Activated naive CD8-positive, alpha-beta T cell treated with anti-CD3 and anti-CD28 coated beads for 36 hours (primary cell): ENCODE measurements around the gene DUSP5. TPM values are rescaled to one million over a fixed set of nuclear protein-coding genes. Genes with fewer than 3 reads are reported as not detected.
A peak's percentile ranks its signal among the peaks of the same experiment; 100 is the strongest.
"Not testable (repeated sequence)": the region's sequence is repeated elsewhere in the genome, so short reads cannot be mapped to it uniquely, and the experiment has no call there.

Experiments
- DNase-seq: peaks from one replicate; pipeline ENCODE4 v3.0.0; 2021
- H3K27ac Mint-ChIP-seq: one replicate; pipeline ENCODE4 v1.8.0; 2022; ENCODE audit warnings: mild to moderate bottlenecking, moderate library complexity, mixed read lengths
- H3K27me3 Mint-ChIP-seq: one replicate; pipeline ENCODE4 v1.8.0; 2022; ENCODE audit warnings: mild to moderate bottlenecking, mixed read lengths
- H3K36me3 Mint-ChIP-seq: one replicate; pipeline ENCODE4 v1.8.0; 2021; ENCODE audit warnings: mild to moderate bottlenecking, mixed read lengths
- H3K4me1 Mint-ChIP-seq: one replicate; pipeline ENCODE4 v1.8.0; 2021; ENCODE audit warnings: mixed read lengths
- H3K4me3 Mint-ChIP-seq: one replicate; pipeline ENCODE4 v1.8.0; 2022; ENCODE audit warnings: mild to moderate bottlenecking, moderate library complexity, mixed read lengths
- H3K9me3 Mint-ChIP-seq: one replicate; pipeline ENCODE4 v1.8.0; 2022; ENCODE audit warnings: mixed read lengths
- total RNA-seq, 2 experiments: library from RNA; stranded (reverse); gene quantifications; one replicate each; pipeline ENCODE4 v1.2.3, GENCODE V29; 2021

DUSP5 gene, protein sequence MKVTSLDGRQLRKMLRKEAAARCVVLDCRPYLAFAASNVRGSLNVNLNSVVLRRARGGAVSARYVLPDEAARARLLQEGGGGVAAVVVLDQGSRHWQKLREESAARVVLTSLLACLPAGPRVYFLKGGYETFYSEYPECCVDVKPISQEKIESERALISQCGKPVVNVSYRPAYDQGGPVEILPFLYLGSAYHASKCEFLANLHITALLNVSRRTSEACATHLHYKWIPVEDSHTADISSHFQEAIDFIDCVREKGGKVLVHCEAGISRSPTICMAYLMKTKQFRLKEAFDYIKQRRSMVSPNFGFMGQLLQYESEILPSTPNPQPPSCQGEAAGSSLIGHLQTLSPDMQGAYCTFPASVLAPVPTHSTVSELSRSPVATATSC
- total RNA-seq: 10 to 100 TPM; 30.1 to 31.4 TPM

DNA sequence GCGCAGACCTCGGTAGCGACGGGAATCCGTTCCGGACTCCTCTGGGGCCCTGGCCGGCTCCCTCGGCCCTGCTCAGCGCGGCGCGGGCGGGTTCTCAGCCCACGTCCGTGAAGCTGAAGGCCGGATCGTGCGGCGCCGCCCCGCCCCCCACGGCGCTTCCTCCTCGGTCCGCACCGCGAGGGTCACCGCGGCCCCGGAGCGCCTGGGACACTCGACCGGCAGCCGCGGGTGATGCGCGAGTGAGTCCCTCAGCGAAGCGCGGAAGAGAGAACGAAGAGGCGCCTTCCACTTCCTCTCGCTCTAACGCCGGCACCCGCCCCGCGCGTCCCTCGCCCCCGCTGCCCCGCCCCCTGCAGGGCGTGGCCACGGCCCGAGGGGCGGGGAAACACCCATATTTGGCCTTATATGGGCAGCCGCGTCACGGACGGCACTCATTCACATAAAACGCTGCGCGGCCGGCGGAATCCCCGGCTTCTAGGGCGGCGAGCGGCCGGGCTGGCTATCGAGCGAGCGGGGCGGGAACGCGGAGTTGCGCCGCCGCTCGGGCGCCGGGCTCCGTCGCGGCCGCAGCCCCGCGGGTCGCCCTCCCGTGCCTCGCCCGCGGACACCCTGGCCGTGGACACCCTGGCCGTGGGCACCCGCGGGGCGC lies at the start of gene DUSP5:
DUSP5 (plus strand) TSS at position 470 of the 649 bp plus-strand sequence. CDS start 215 bp downstream, outside the sequence.
- H3K36me3 Mint-ChIP-seq: peaks cover 44% of the 10 kb centered on the region
- peak within 1 kb of the TSS; percentile 91 for H3K4me3 Mint-ChIP-seq
- DNase-seq: peak; percentile 97
- H3K27me3 Mint-ChIP-seq: no peaks in the 10 kb centered on the region
- H3K27ac Mint-ChIP-seq: peak within 1 kb of the TSS; percentile 89
- H3K4me1 Mint-ChIP-seq: peaks cover 40% of the 10 kb centered on the region
- H3K9me3 Mint-ChIP-seq: no peaks in the 10 kb centered on the region

DNA sequence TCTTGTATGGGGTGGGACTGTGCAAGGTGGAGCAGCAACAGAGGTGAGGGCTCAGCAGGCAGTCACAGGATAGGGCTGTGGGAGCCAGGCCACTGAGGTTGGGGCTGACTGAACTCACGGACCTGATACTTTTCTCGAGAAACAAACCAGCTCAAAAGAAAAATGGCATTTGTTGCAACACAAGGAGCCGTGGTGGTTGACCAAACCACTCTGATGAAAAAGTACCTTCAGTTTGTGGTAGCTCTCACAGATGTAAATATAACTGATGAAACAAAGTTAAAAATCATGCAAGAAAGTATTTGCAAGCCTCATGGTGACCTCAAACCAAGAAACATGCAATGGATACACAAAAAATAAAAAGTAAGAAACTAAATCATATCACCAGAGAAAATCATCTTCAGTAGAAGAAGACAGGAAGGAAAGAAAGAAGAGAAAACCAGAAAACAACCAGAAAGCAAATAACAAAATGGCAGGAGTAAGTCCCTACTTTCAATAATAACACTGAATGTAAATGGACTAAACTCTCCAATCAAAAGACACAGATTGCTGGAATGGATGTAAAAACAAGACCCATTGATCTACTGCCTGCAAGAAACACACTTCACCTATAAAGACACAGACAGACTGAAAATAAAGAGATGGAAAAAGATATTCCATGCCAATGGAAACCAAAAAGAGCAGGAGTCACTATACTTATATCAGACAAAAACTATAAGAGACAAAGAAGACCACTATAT lies 48.9 kb upstream of the DUSP5 start:
- DNase-seq: no peak
- Mint-ChIP-seq H3K4me1 (no peaks in the 10 kb centered on the region), H3K36me3 (no peaks in the 10 kb centered on the region), H3K4me3 (no peak overlapping the region), H3K9me3 (no peaks in the 10 kb centered on the region), H3K27me3 (no peaks in the 10 kb centered on the region), H3K27ac (no peak overlapping the region)

DNA sequence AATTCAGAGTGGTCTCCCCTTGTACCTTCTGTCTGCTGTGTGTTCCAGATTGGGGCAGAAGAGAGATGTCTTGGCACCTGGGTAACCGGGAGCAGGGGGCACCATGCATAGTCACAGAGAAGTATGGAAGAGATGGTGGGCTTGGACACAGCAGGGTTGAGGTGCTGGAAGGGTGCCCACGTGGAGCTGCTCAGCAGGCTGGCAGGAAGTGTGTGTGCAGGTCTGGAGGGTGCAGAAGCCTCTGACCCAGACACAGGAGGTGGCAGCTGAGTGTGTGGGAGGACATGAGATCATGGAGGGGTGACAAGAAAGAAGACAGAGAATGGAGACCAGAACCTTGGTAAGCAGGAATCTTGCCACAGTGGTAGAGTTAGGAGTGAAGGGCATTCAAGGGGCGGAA lies 42.3 kb upstream of the DUSP5 start:
- H3K4me1 Mint-ChIP-seq: peaks cover 15% of the 10 kb centered on the region
- no peak overlapping the region for H3K4me3 Mint-ChIP-seq
- H3K36me3 Mint-ChIP-seq: no peaks in the 10 kb centered on the region
- no peaks in the 10 kb centered on the region for H3K27me3 Mint-ChIP-seq
- H3K27ac Mint-ChIP-seq: no peak overlapping the region
- peak; percentile 13 for DNase-seq
- no peaks in the 10 kb centered on the region for H3K9me3 Mint-ChIP-seq

DNA sequence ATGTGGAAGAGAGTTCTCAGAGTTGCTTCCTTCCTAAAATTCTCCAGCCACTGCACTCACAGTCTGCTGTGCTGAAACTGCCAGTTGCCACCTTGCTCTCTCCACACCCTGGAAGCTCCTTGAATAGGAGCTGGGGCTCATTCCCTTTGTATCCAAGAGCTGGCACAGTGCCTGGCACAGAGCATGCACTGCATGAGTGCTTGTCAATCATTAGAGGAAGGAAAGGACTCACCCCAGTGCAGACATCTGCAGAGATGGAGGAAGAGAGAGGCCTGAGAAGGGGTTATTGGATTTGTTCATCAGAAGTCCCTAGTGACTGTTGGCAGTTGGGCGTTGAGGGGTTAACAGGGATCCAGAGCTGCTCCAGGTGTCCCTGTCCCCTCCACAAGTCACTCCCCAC lies 41.7 kb upstream of the DUSP5 start:
- Mint-ChIP-seq H3K4me3 (no peak overlapping the region), H3K36me3 (no peaks in the 10 kb centered on the region), H3K27me3 (no peaks in the 10 kb centered on the region), H3K4me1 (peaks cover 21% of the 10 kb centered on the region), H3K9me3 (no peaks in the 10 kb centered on the region), H3K27ac (no peak overlapping the region)
- DNase-seq: no peak

DNA sequence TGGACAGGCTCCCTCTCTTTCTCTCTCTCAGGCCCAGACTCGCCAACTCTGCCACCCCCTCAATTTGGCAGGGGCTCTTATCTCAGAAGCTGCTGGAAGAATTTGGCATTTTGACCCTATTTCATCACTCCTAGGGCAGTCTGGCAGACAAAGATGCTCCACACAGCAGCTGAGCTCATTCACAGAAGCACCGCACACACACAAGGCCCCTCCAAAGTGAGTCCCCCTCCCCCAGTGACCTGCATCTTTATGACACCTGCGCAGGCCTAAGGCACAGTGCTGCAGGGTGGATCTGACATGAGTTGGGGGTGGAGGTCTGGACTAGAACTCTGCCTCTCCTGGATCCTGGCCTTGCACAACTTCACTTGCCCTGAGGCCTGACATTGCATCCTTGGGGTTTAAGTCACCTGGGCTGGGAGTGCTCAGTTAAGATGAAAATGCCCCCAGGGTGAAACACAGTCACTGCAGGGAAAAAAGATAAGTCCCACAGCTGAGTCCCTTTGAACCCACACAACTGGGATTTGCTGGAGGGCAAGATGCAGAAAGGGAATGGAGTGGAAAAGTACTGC lies 41.1 kb upstream of the DUSP5 start:
- no peaks in the 10 kb centered on the region for H3K27me3 Mint-ChIP-seq
- no peak overlapping the region for H3K4me3 Mint-ChIP-seq
- no peak for DNase-seq
- no peaks in the 10 kb centered on the region for H3K36me3 Mint-ChIP-seq
- no peak overlapping the region for H3K27ac Mint-ChIP-seq
- peaks cover 24% of the 10 kb centered on the region for H3K4me1 Mint-ChIP-seq
- H3K9me3 Mint-ChIP-seq: no peaks in the 10 kb centered on the region

DNA sequence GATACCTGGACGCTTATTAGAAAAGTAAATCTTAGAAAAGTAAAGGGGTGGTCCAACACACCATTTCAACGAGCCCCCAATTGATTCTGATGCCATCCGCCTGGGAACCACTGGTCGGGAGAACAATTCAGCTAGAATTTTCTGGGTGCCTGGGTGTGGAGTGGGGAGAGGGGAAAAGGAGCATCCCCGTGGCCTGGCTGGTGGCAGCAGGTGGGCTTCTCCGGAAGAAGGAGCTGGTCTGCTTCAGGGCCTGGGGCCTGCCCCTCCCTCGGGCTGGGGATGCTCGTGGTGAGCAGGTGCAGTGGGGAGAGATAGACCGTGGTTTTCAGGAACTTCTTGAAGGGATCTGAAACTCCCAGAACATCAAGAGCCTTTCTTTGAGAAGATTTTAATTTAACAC lies 39.9 kb upstream of the DUSP5 start:
- H3K4me3 Mint-ChIP-seq: no peak overlapping the region
- no peak for DNase-seq
- peaks cover 24% of the 10 kb centered on the region for H3K4me1 Mint-ChIP-seq

DNA sequence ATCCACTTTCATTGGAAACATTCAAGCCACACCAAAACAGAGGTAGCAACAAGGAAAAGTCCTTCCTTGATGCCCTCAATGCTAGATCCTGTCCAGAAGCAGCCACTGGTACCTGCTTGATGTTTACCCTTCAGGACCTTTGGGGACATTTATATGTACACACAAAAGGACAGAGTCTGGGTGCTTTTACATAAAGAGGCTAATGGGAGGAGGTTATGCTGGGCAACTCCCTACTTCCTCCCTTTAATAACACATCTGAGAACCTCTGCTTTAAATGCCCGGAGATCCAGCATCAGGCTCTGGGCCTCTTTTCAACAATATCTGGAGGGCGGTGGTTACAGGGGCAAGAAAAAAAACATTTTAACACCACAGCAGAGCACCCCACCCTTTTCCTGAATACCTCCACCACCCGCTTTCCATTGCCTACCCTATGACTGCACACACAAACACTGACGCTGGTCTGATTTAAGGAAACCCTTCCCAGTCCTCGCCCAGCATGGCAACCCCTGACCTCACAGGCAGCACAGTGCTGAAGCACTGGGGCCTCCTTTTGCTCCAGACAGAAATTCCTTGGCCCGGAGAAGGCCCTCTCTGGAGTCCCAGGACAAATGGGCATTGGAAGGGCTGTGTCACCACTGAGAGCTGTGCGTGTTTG lies 39.3 kb upstream of the DUSP5 start:
- Mint-ChIP-seq H3K27ac (no peak overlapping the region), H3K9me3 (no peaks in the 10 kb centered on the region), H3K36me3 (no peaks in the 10 kb centered on the region), H3K27me3 (no peaks in the 10 kb centered on the region), H3K4me1 (peaks cover 24% of the 10 kb centered on the region), H3K4me3 (no peak overlapping the region)
- DNase-seq: no peak

More for the DNA sequence above, 39.9 kb upstream of the DUSP5 start:
- Mint-ChIP-seq H3K9me3 (no peaks in the 10 kb centered on the region), H3K36me3 (no peaks in the 10 kb centered on the region), H3K27ac (no peak overlapping the region), H3K27me3 (no peaks in the 10 kb centered on the region)

DNA sequence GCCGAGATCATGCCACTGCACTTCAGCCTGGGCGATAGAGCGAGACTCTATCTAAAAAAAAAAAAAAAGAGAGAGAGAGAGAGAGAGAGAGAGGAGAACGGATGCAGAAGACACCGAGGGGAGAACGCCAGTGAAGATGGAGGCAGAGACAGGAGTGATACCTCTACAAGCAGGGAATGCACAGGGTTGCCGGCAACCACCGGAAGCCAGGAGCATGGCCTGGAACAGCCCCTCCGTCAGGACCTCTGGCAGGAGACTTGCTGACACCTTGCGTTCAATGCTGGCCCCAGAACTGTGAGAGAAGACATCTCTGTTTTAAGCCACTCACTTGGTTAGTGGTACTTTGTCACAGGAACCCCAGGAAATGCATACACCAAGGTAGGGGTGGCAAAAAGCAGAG lies 38.1 kb upstream of the DUSP5 start:
- no peaks in the 10 kb centered on the region for H3K36me3 Mint-ChIP-seq
- DNase-seq: no peak
- no peak overlapping the region for H3K27ac Mint-ChIP-seq
- no peaks in the 10 kb centered on the region for H3K27me3 Mint-ChIP-seq
- no peaks in the 10 kb centered on the region for H3K9me3 Mint-ChIP-seq
- H3K4me3 Mint-ChIP-seq: no peak overlapping the region
- peaks cover 24% of the 10 kb centered on the region for H3K4me1 Mint-ChIP-seq

DNA sequence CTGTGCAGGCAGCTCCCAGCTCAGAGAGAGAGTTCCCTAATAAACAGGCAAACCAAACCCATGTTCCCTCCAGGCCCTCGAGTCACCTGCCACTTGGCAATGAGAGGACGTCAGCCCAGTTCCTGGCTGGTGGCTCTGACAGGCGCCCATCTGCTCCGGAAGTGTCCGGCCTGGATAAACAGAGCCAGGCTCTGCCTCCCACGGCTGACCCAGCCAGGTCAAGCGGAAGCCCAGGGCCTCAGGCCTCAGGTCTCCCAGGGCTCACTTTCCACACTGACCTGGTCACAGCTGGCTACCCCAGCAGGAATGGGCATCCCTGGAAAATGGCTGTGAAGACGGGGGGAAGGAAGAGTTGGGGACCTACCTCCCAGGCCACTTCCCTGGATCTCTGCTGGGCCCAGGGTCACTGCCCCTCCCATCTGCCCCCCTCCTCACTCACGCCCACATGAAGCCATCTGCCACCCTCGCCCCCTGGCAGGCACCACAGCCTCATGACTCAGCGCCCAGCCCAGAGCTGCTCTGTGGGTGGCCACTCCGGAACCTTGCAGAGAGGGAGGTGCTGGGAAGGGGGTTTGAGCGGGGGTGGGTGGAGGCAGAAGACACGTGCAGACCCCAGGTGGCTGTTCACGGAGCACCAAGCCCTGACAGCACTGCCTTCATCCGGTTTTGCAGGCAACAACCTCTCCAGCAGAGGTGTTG lies 37.4 kb upstream of the DUSP5 start:
- Mint-ChIP-seq H3K9me3 (no peaks in the 10 kb centered on the region), H3K4me3 (no peak overlapping the region), H3K4me1 (peaks cover 27% of the 10 kb centered on the region), H3K36me3 (no peaks in the 10 kb centered on the region), H3K27me3 (no peaks in the 10 kb centered on the region), H3K27ac (no peak overlapping the region)
- DNase-seq: peak; percentile 29

DNA sequence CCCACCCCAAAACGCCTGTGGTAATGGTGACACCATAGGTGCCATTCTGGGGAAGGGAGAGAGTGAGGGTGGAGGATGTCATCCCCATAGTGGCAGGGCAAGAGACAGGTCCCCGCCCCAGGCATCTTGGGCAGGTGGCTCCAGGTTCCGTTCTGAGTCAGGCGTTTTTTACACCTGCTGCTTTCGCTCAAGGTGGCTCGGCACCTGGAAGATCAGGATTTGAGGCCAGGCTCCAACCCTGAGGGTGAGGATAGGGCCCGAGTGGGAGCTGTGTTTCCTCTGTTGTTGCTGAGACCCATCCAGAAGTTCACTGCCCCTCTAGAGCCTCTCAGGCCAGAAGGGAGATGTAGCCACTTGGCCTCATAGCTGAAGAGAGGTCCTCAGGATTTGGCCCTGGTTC lies 36.6 kb upstream of the DUSP5 start:
- Mint-ChIP-seq H3K4me1 (peaks cover 20% of the 10 kb centered on the region), H3K27me3 (no peaks in the 10 kb centered on the region), H3K4me3 (no peak overlapping the region), H3K27ac (no peak overlapping the region), H3K9me3 (no peaks in the 10 kb centered on the region), H3K36me3 (no peaks in the 10 kb centered on the region)
- no peak for DNase-seq

DNA sequence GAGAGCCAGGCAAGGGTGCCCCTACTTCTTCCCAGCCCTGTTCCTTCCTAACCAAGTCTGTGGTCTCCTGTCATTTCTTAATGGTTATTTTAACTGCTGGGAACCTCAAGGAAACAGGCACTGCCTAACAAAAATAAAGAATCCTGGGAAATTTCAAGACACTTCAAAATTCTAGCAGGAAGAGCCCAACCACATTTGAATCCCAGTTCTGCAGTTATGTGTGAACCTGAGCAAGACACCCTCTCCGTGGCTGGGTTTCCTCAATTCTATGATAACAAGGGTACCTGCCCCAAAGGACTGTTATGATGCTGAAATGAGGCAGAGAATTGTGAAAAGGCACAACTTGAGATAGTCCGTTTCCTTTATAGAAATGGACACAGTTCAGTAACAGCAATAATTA lies 36.2 kb upstream of the DUSP5 start:
- no peak overlapping the region for H3K27ac Mint-ChIP-seq
- no peak overlapping the region for H3K4me3 Mint-ChIP-seq
- no peak for DNase-seq
- no peaks in the 10 kb centered on the region for H3K9me3 Mint-ChIP-seq
- peaks cover 19% of the 10 kb centered on the region for H3K4me1 Mint-ChIP-seq
- H3K36me3 Mint-ChIP-seq: no peaks in the 10 kb centered on the region
- H3K27me3 Mint-ChIP-seq: no peaks in the 10 kb centered on the region

DNA sequence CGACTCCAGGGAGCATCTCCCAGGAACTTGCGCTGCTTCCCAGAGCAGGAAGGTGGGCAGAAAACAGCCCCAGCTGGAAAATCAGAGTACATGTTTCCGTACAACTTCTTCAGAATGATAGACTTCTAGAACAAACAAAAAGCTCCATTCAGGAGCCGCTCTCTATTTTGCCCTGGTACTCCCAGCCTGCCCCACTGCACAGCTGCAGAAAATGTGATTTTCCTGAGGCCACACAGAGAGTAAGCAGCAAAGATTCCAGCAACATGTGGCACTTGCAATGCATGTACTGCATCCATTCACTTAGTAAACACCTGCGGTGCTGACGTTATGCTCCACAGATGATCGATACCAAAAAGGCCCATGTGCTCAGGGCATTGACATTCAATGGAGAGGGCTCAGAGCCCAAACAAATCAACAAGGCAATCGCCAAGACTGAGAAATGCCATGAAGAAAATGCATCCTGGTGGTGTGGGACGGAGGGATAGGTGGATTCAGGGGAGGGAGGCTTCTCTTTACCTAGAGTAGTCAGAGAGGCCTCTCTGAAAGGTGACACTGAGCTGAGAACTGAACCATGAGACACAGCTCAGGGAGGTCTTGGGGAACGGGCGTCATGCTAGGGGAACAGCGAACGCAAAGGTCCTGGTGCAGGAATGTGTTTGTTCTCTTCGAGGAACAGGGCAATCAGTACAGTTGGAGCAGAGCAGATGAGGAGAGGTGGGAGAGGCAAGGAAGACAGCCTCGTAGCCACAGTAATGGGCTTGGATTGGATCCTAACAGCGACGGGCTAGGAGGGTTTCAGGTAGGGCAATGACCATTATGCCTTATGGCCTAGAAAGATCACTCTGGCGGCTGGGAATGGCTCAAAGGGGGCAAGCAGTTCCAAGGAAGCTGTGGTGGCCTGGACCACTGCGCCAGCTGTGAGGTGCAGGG lies 35.3 kb upstream of the DUSP5 start:
- peaks cover 19% of the 10 kb centered on the region for H3K4me1 Mint-ChIP-seq
- no peaks in the 10 kb centered on the region for H3K36me3 Mint-ChIP-seq
- no peaks in the 10 kb centered on the region for H3K9me3 Mint-ChIP-seq
- H3K27me3 Mint-ChIP-seq: no peaks in the 10 kb centered on the region
- no peak overlapping the region for H3K4me3 Mint-ChIP-seq
- no peak for DNase-seq
- no peak overlapping the region for H3K27ac Mint-ChIP-seq

DNA sequence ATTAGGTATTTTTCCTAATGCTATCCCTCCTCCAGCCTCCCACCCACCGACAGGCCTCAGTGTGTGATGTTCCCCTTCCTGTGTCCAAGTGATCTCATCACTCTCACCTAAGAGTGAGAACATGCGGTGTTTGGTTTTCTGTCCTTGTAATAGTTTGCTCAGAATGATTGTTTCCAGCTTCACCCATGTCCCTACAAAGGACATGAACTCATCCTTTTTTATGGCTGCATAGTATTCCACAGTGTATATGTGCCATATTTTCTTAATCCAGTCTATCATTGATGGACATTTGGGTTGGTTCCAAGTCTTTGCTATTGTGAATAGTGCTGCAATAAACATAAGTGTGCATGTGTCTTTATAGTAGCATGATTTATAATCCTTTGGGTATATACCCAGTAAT lies 29.4 kb upstream of the DUSP5 start:
- H3K27ac Mint-ChIP-seq, H3K4me3 Mint-ChIP-seq, H3K27me3 Mint-ChIP-seq, H3K36me3 Mint-ChIP-seq, H3K4me1 Mint-ChIP-seq, H3K9me3 Mint-ChIP-seq, DNase-seq: not testable (repeated sequence)
